Ovary (tissue), 9 donors: ENCODE measurements around the gene MIF. TPM values are rescaled to one million over a fixed set of nuclear protein-coding genes. Genes with fewer than 3 reads are reported as not detected.

ENCODE experiments used
- DNase-seq, 5 donors: peaks; one replicate each; pipeline ENCODE4 v3.0.0-alpha.2; 2019 to 2020
- H3K27ac ChIP-seq, 2 donors: fragments of 200-600 bp; one replicate each; pipeline versions ENCODE4 v1.5.1 to v1.8.0; 2019 to 2022
- H3K27me3 ChIP-seq: fragments of 200-600 bp; one replicate; pipeline ENCODE4 v1.8.0; 2022
- H3K36me3 ChIP-seq: fragments of 200-600 bp; sonication (generic); one replicate; pipeline ENCODE4 v1.5.1; 2019
- H3K4me1 ChIP-seq: one replicate; pipeline ENCODE4 v1.8.1; 2013; ENCODE audit warnings: mild to moderate bottlenecking, moderate library complexity; ENCODE audit not compliant: insufficient read depth
- H3K4me3 ChIP-seq: fragments of 200-600 bp; sonication (generic); one replicate; pipeline ENCODE4 v1.5.1; 2017
- H3K9me3 ChIP-seq, 2 donors: fragments of 200-600 bp in 1 of 2; sonication (generic) in 1 of 2; one replicate each; pipeline versions ENCODE4 v1.5.1 to v1.8.1; 2013 to 2019; ENCODE audit warnings: mild to moderate bottlenecking in 1 of 2, moderate library complexity in 1 of 2
- CTCF ChIP-seq, 3 donors: fragments of 450-650 bp in 2 of 3; fragments of 200-600 bp in 1 of 3; IDR thresholded peaks; one replicate each; pipeline versions ENCODE4 v1.5.1 to v1.8.0; 2016 to 2022; ENCODE audit warnings: antibody characterized with exemption in 3 of 3, mild to moderate bottlenecking in 1 of 3
- EP300 ChIP-seq: sonication (generic); formaldehyde crosslinking; IDR thresholded peaks from one replicate; pipeline ENCODE4 v1.6.1; 2017; ENCODE audit warnings: antibody characterized with exemption
- POLR2A ChIP-seq: fragments of 450-650 bp; IDR thresholded peaks from one replicate; pipeline ENCODE4 v1.6.1; 2017; ENCODE audit warnings: antibody characterized with exemption, mild to moderate bottlenecking, moderate library complexity
- WGBS, 3 donors: extraction: QIAGEN DNeasy Blood & Tissue Kit in 1 of 3; methylation state at CpG; one replicate each; pipeline versions ENCODE4 v1.1.5 to v1.1.7; 2013 to 2017; 5-methylcytosine and 5-hydroxymethylcytosine counted together
- intact Hi-C, 4 donors: fragments of 100-400 bp; cut with DNase I; formaldehyde crosslinking; loops; one replicate each; pipeline versions ENCODE4 v1.11.0 to v1.15.1; 2022 to 2023
- polyA plus RNA-seq, 2 donors: library from polyadenylated mRNA; stranded (reverse); fragments of 200-250 nt in 1 of 2; fragments of 350-450 nt in 1 of 2; fragmentation: Illumina TruSeq in 1 of 2; extraction: RNeasy Lipid Tissue Mini Kit (QIAGEN cat#74804) in 1 of 2; gene quantifications; one replicate each; pipeline ENCODE4 v1.2.3, GENCODE V29; 2013 to 2014
- total RNA-seq, 7 donors: library from RNA; depleted of rRNA in 2 of 7; stranded (reverse); fragments of >200 nt in 2 of 7; fragmentation: NEBNext Ultra II Directional in 3 of 7; extraction: Animal tissue kit (Norgen Biotek cat#: 25700) in 3 of 7; gene quantifications; one replicate each; pipeline versions ENCODE4 v1.1.0 to v1.2.4, GENCODE V29; 2016 to 2023
- donor health status: DM: no; HTN: no; CAD: no; lungs with moderate emphysema.
- donor health status: DM: no; HTN: no; CAD: no.
- donor health status: Bipolar disorder and iron deficiency.
- donor health status: DM: yes; HTN: yes; CAD: no.
- donor health status: DM: no; HTN: no; CAD: no.
- donor health status: DM: yes; HTN: yes; CAD: no.

Gene MIF
- total and polyA plus RNA-seq, 9 donors, result 1.1 to 426 (median 361) TPM

- H3K27ac ChIP-seq, result no peak overlapping the region
- H3K36me3 ChIP-seq, result no peaks in the 10 kb centered on the region
- no peaks in the 10 kb centered on the region for H3K9me3 ChIP-seq
- no peak for DNase-seq
- no peak overlapping the region for H3K4me3 ChIP-seq
- WGBS, 3 donors, result 69 to 77% (median 75%) methylated on average over 7 of the region's 7 CpGs
- no peak for TF ChIP-seq POLR2A
- no peak for TF ChIP-seq CTCF (IDR thresholded peaks at IDR 0.05)
- no peak for TF ChIP-seq EP300
- intact Hi-C loops, result loop anchor here (5.0 to 10.0 kb wide), 3 partner anchors 79 to 311 kb away; partner anchors contain the start of gene CHCHD10 (in 4 of the 4)
- peaks cover 5% of the 10 kb centered on the region for H3K4me1 ChIP-seq
- H3K27me3 ChIP-seq, result no peaks in the 10 kb centered on the region
These were observed 48.1 kb upstream of the MIF start for GRCh38 chr22:23846081-23846469.

GRCh38 chr22:23847310-23847920 is 46.8 kb upstream of the MIF start:
- no peaks in the 10 kb centered on the region for H3K9me3 ChIP-seq
- no peak for TF ChIP-seq POLR2A
- no peak for TF ChIP-seq EP300
- no peak for TF ChIP-seq CTCF (IDR thresholded peaks at IDR 0.05)
- H3K4me1 ChIP-seq, result peaks cover 5% of the 10 kb centered on the region
- H3K4me3 ChIP-seq, result no peak overlapping the region
- H3K27ac ChIP-seq, result no peak overlapping the region
- no peak for DNase-seq
- intact Hi-C loops, result loop anchor here (5.0 to 10.0 kb wide), 3 partner anchors 80 to 313 kb away; partner anchors contain the start of gene CHCHD10 (in 4 of the 4)
- H3K36me3 ChIP-seq, result no peaks in the 10 kb centered on the region
- 70 to 80% (median 80%) methylated on average over 18 of the region's 18 CpGs for WGBS, 3 donors
- H3K27me3 ChIP-seq, result no peaks in the 10 kb centered on the region

GRCh38 chr22:23847991-23848864 is 46.0 kb upstream of the MIF start:
- no peaks in the 10 kb centered on the region for H3K9me3 ChIP-seq
- no peak overlapping the region for H3K4me3 ChIP-seq
- TF ChIP-seq EP300 (no peak), POLR2A (no peak), CTCF (IDR thresholded peaks at IDR 0.05) (no peak)
- DNase-seq, result no peak
- no peaks in the 10 kb centered on the region for H3K27me3 ChIP-seq
- WGBS, 3 donors, result 70 to 81% (median 73%) methylated on average over 24 of the region's 24 CpGs
- intact Hi-C loops, result loop anchor here (5.0 to 10.0 kb wide), 3 partner anchors 81 to 313 kb away; partner anchors contain the start of gene CHCHD10 (in 4 of the 4)
- no peak overlapping the region for H3K27ac ChIP-seq
- peaks cover 5% of the 10 kb centered on the region for H3K4me1 ChIP-seq
- no peaks in the 10 kb centered on the region for H3K36me3 ChIP-seq
